HepG2 (cell line): Measurements from ENCODE around the gene DNAJC11. TPM values are rescaled to one million over a fixed set of nuclear protein-coding genes. Genes with fewer than 3 reads are reported as not detected.

Source experiments
- CHCHD3 ChIP-seq: sonication (generic); formaldehyde crosslinking; IDR thresholded peaks from 2 replicates; pipeline ENCODE4 v1.8.0; 2022; ENCODE audit warnings: mild to moderate bottlenecking, missing genetic modification reagents, moderate library complexity
- ELF1 ChIP-seq: sonication (generic); formaldehyde crosslinking; IDR thresholded peaks from 2 replicates; pipeline ENCODE4 v1.4.0; 2020; ENCODE audit warnings: missing genetic modification reagents
- FOXO1 ChIP-seq: sonication (generic); formaldehyde crosslinking; IDR thresholded peaks from 2 replicates; pipeline ENCODE4 v1.4.0; 2020; ENCODE audit warnings: missing genetic modification reagents
- LCORL ChIP-seq, 2 experiments: fragments of 450-650 bp in 1 of 2; sonication (generic) in 1 of 2; formaldehyde crosslinking in 1 of 2; IDR thresholded peaks; 2 replicates each; pipeline versions ENCODE4 v1.5.0 to v1.6.1; 2017 to 2020; ENCODE audit warnings: antibody characterized with exemption in 1 of 2, missing genetic modification reagents in 1 of 2
- MATR3 ChIP-seq: sonication (generic); formaldehyde crosslinking; IDR thresholded peaks from 2 replicates; pipeline ENCODE4 v1.4.0; 2020; ENCODE audit warnings: missing genetic modification reagents
- MEIS1 ChIP-seq: sonication (generic); formaldehyde crosslinking; IDR thresholded peaks from 2 replicates; pipeline ENCODE4 v1.9.0; 2021; ENCODE audit warnings: mild to moderate bottlenecking, missing genetic modification reagents, moderate library complexity, borderline replicate concordance
- MLX ChIP-seq: IDR thresholded peaks from 2 replicates; pipeline ENCODE4 v1.6.1; 2016
- MTA1 ChIP-seq: sonication (generic); formaldehyde crosslinking; IDR thresholded peaks from 2 replicates; pipeline ENCODE4 v1.4.0; 2020; ENCODE audit warnings: missing genetic modification reagents, mild to moderate bottlenecking, borderline replicate concordance
- MYNN ChIP-seq: sonication (generic); formaldehyde crosslinking; IDR thresholded peaks from 2 replicates; pipeline ENCODE4 v1.4.0; 2020; ENCODE audit warnings: mild to moderate bottlenecking, low read depth, missing genetic modification reagents
- NCOA5 ChIP-seq: sonication (generic); formaldehyde crosslinking; IDR thresholded peaks from 2 replicates; pipeline ENCODE4 v1.4.0; 2020; ENCODE audit warnings: missing genetic modification reagents
- NFIC ChIP-seq: IDR thresholded peaks from 2 replicates; pipeline ENCODE4 v1.6.1; 2012; ENCODE audit warnings: mild to moderate bottlenecking, low read length, inconsistent platforms
- SIX1 ChIP-seq: sonication (generic); formaldehyde crosslinking; IDR thresholded peaks from 2 replicates; pipeline ENCODE4 v1.4.0; 2020; ENCODE audit warnings: missing genetic modification reagents, borderline replicate concordance
- SMARCC2 ChIP-seq: fragments of 450-650 bp; IDR thresholded peaks from 2 replicates; pipeline ENCODE4 v1.6.1; 2017; ENCODE audit warnings: antibody characterized with exemption, mild to moderate bottlenecking
- SMYD3 ChIP-seq: sonication (generic); formaldehyde crosslinking; IDR thresholded peaks from 2 replicates; pipeline ENCODE4 v1.8.1; 2023; ENCODE audit warnings: mild to moderate bottlenecking, missing genetic modification reagents
- SUZ12 ChIP-seq: fragments of 150-350 bp; IDR thresholded peaks from 2 replicates; pipeline ENCODE4 v1.6.1; 2014; ENCODE audit warnings: low read depth, low read length
- TBL1XR1 ChIP-seq: fragments of 150-350 bp; IDR thresholded peaks from 2 replicates; pipeline ENCODE4 v1.6.1; 2014; ENCODE audit warnings: borderline replicate concordance, low read length; ENCODE audit not compliant: partially characterized antibody
- TP53 ChIP-seq: sonication (generic); formaldehyde crosslinking; conservative IDR thresholded peaks from 2 replicates; pipeline ENCODE4 v1.4.0; 2020; ENCODE audit warnings: missing genetic modification reagents
- ZBTB14 ChIP-seq: sonication (generic); formaldehyde crosslinking; IDR thresholded peaks from 2 replicates; pipeline ENCODE4 v1.4.0; 2020; ENCODE audit warnings: missing genetic modification reagents
- ZFAT ChIP-seq: sonication (generic); formaldehyde crosslinking; conservative IDR thresholded peaks from 2 replicates; pipeline ENCODE4 v1.8.1; 2023; ENCODE audit warnings: missing genetic modification reagents, inconsistent platforms
- ZMYM4 ChIP-seq: sonication (generic); formaldehyde crosslinking; IDR thresholded peaks from 2 replicates; pipeline ENCODE4 v1.8.1; 2023; ENCODE audit warnings: mild to moderate bottlenecking, missing genetic modification reagents
- ZNF138 ChIP-seq: sonication (generic); formaldehyde crosslinking; IDR thresholded peaks from 2 replicates; pipeline ENCODE4 v1.5.0; 2020; ENCODE audit warnings: mild to moderate bottlenecking, low read depth, missing genetic modification reagents
- ZNF274 ChIP-seq: sonication (generic); formaldehyde crosslinking; IDR thresholded peaks from 2 replicates; pipeline ENCODE4 v1.5.1; 2020; ENCODE audit warnings: mild to moderate bottlenecking, missing genetic modification reagents
- ZNF329 ChIP-seq: sonication (generic); formaldehyde crosslinking; IDR thresholded peaks from 2 replicates; pipeline ENCODE4 v1.9.0; 2021; ENCODE audit warnings: low read depth, mild to moderate bottlenecking, missing genetic modification reagents
- ZNF839 ChIP-seq: sonication (generic); formaldehyde crosslinking; IDR thresholded peaks from 2 replicates; pipeline ENCODE4 v1.4.0; 2020; ENCODE audit warnings: missing genetic modification reagents, mild to moderate bottlenecking, borderline replicate concordance
- ZSCAN29 ChIP-seq: sonication (generic); formaldehyde crosslinking; conservative IDR thresholded peaks from 2 replicates; pipeline ENCODE4 v1.4.0; 2020; ENCODE audit warnings: mild to moderate bottlenecking, missing genetic modification reagents
- polyA plus RNA-seq, 8 experiments: library from polyadenylated mRNA; depleted of rRNA in 3 of 8; stranded (reverse) in 7 of 8; unstranded in 1 of 8; fragments of >200 nt; fragmentation: Illumina TruSeq in 4 of 8; extraction: Trizol in 4 of 8; gene quantifications; 2 replicates each; pipeline versions ENCODE4 v1.2.1 to v1.2.3, GENCODE V29; 2011 to 2016; ENCODE audit warnings: low read depth in 4 of 8, missing spikeins in 1 of 8, mixed read lengths in 1 of 8; ENCODE audit not compliant: insufficient read depth in 1 of 8
- total RNA-seq, 5 experiments: library from RNA; depleted of rRNA; stranded (reverse); fragments of >200 nt; fragmentation: Illumina TruSeq; extraction: Trizol; gene quantifications; 2 replicates each; pipeline ENCODE4 v1.2.3, GENCODE V29; 2016; ENCODE audit warnings: low read depth in 1 of 5
- TF ChIP-seq, protein P1 (sequence below): sonication (generic); formaldehyde crosslinking; IDR thresholded peaks from 2 replicates; pipeline ENCODE4 v1.4.0; 2020; ENCODE audit warnings: mild to moderate bottlenecking, missing genetic modification reagents
- TF ChIP-seq, protein P2 (sequence below): sonication (generic); formaldehyde crosslinking; conservative IDR thresholded peaks from 2 replicates; pipeline ENCODE4 v1.4.0; 2020; ENCODE audit warnings: missing genetic modification reagents

Gene DNAJC11
- total and polyA plus RNA-seq, 2 of the 13 experiments (the other 11 are each of a cell fraction or from before 2014, with no cell fraction given), result 25.1 to 47.6 TPM

DNA sequence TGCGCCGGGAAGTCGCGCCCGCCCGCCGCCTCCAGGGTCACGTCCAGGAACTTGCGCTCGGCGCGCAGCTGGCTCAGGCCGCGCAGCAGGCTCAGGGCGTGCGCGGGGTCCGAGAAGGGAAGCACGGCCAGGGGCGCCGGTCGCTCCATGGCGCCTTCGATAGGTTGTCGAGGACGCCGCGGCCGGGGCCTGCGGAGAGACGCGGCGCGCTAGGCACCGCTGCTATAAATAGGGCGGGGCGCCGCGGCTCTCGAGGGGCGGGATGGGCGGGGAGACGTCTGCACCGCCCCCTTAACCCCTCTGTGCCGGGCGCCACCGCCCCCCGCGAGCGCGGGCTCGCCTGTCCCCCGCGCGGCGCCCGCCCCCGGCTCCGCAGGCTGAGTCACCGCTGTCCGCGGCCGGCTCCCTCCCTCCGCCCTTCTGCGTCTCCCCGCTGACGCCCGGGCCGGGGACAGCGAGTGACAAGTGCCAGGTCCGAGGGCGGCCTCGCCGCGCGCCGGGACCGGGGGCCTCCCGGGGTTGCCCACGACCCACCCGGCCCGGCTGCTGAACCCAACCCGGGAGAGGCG lies 98.9 kb downstream of the DNAJC11 start, which contains the start of gene KLHL21 (continued):
- TF ChIP-seq LCORL (IDR thresholded peaks at IDR 0.05), result no peak
- TF ChIP-seq LCORL (CRISPR knock-in tag; IDR thresholded peaks at IDR 0.05), result 0 out of 2 replicates have a peak, but pooled peaks have one; percentile 35
- peak; percentile 35 for TF ChIP-seq TBL1XR1
- no peak for TF ChIP-seq MTA1
- no peak for TF ChIP-seq MLX (CRISPR knock-in tag)
- TF ChIP-seq ZNF138 (CRISPR knock-in tag), result no peak; the same call in 1 of the 2 replicates
- TF ChIP-seq ZBTB14, result no peak; the same call in 1 of the 2 replicates
- no peak for TF ChIP-seq ZNF274
- TF ChIP-seq, protein P1, sequence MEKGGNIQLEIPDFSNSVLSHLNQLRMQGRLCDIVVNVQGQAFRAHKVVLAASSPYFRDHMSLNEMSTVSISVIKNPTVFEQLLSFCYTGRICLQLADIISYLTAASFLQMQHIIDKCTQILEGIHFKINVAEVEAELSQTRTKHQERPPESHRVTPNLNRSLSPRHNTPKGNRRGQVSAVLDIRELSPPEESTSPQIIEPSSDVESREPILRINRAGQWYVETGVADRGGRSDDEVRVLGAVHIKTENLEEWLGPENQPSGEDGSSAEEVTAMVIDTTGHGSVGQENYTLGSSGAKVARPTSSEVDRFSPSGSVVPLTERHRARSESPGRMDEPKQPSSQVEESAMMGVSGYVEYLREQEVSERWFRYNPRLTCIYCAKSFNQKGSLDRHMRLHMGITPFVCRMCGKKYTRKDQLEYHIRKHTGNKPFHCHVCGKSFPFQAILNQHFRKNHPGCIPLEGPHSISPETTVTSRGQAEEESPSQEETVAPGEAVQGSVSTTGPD (CRISPR knock-in tag), result no peak
- TF ChIP-seq NFIC, result no peak
- TF ChIP-seq SMARCC2, result no peak
- no peak; the same call in 1 of the 2 replicates for TF ChIP-seq ZSCAN29 (CRISPR knock-in tag)
- no peak for TF ChIP-seq ZFAT (CRISPR knock-in tag)
- TF ChIP-seq ZNF329 (CRISPR knock-in tag), result no peak; the same call in 1 of the 2 replicates
- TF ChIP-seq ZMYM4 (CRISPR knock-in tag), result peak; percentile 36; the same call in 1 of the 2 replicates
- TF ChIP-seq MYNN (CRISPR knock-in tag), result no peak
- peak; percentile 18; the same call in 1 of the 2 replicates for TF ChIP-seq CHCHD3 (CRISPR knock-in tag)
- TF ChIP-seq, protein P2, sequence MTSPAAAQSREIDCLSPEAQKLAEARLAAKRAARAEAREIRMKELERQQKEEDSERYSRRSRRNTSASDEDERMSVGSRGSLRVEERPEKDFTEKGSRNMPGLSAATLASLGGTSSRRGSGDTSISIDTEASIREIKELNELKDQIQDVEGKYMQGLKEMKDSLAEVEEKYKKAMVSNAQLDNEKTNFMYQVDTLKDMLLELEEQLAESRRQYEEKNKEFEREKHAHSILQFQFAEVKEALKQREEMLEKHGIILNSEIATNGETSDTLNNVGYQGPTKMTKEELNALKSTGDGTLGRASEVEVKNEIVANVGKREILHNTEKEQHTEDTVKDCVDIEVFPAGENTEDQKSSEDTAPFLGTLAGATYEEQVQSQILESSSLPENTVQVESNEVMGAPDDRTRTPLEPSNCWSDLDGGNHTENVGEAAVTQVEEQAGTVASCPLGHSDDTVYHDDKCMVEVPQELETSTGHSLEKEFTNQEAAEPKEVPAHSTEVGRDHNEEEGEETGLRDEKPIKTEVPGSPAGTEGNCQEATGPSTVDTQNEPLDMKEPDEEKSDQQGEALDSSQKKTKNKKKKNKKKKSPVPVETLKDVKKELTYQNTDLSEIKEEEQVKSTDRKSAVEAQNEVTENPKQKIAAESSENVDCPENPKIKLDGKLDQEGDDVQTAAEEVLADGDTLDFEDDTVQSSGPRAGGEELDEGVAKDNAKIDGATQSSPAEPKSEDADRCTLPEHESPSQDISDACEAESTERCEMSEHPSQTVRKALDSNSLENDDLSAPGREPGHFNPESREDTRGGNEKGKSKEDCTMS, result no peak
- TF ChIP-seq SIX1 (CRISPR knock-in tag), result no peak
- TF ChIP-seq SUZ12, result no peak
- no peak; the same call in 1 of the 2 replicates for TF ChIP-seq MEIS1 (CRISPR knock-in tag)
- peak; percentile 38; the same call in 1 of the 2 replicates for TF ChIP-seq SMYD3 (CRISPR knock-in tag)
- TF ChIP-seq FOXO1 (CRISPR knock-in tag), result no peak
- TF ChIP-seq MATR3 (CRISPR knock-in tag), result no peak
- no peak for TF ChIP-seq TP53 (CRISPR knock-in tag)
- TF ChIP-seq NCOA5, result no peak
- no peak for TF ChIP-seq ELF1 (CRISPR knock-in tag)
- no peak for TF ChIP-seq ZNF839 (CRISPR knock-in tag)
